Daoy (cell line): ENCODE results near the gene CBX1. TPM values are rescaled to one million over a fixed set of nuclear protein-coding genes. Genes with fewer than 3 reads are reported as not detected.
"Not testable (repeated sequence)": the region's sequence is repeated elsewhere in the genome, so short reads cannot be mapped to it uniquely, and the experiment has no call there.

Source experiments
- DNase-seq: peaks from one replicate; pipeline ENCODE4 v3.0.0-alpha.2; 2015; ENCODE audit warnings: low read depth
- total RNA-seq: library from RNA; depleted of rRNA; stranded (reverse); fragments of >200 nt; shearing (Covaris generic); gene quantifications from 2 replicates; pipeline ENCODE4 v1.2.3, GENCODE V29; 2014

Gene CBX1
- total RNA-seq, 1 experiment from 2014 or later = 88.1 TPM

GRCh38 chr17:48053758-48054237 lies 47.5 kb downstream of the CBX1 start:
- DNase-seq = no peak

GRCh38 chr17:48052956-48053757 lies 48.1 kb downstream of the CBX1 start:
- no peak for DNase-seq

GRCh38 chr17:48051706-48052486 lies 49.4 kb downstream of the CBX1 start:
- DNase-seq = peak; percentile 42

GRCh38 chr17:48051283-48051682 lies 50.0 kb downstream of the CBX1 start:
- DNase-seq = no peak

GRCh38 chr17:48048384-48049126 lies 52.7 kb downstream of the CBX1 start:
- peak; percentile 89 for DNase-seq

- DNase-seq = peak; percentile 99
Observed at GRCh38 chr17:48047741-48048383, 53.4 kb downstream of the CBX1 start, which contains the start of gene NFE2L1. Gene NFE2L1 (plus strand): TSS chr17:48048359. CDS start chr17:48051119, 2,760 bp downstream.

GRCh38 chr17:48047113-48047740 lies 54.1 kb downstream of the CBX1 start:
- no peak for DNase-seq

GRCh38 chr17:48046296-48046695 lies 55.0 kb downstream of the CBX1 start:
- no peak for DNase-seq

- DNase-seq = peak; percentile 18
Observed at GRCh38 chr17:48045316-48046001, 55.8 kb downstream of the CBX1 start.

GRCh38 chr17:48044851-48045250 lies 56.4 kb downstream of the CBX1 start:
- no peak for DNase-seq

GRCh38 chr17:48043176-48043575 lies 58.1 kb downstream of the CBX1 start:
- no peak for DNase-seq

GRCh38 chr17:48038687-48039086 lies 62.6 kb downstream of the CBX1 start:
- no peak for DNase-seq

GRCh38 chr17:48037838-48038323 lies 63.4 kb downstream of the CBX1 start:
- no peak for DNase-seq

GRCh38 chr17:48037036-48037837 lies 64.0 kb downstream of the CBX1 start, which contains the start of gene COPZ2:
Gene COPZ2 (minus strand): TSS chr17:48037797. CDS start chr17:48037777, 20 bp downstream.
- DNase-seq = peak; percentile 54

- DNase-seq = no peak
Observed at GRCh38 chr17:48036693-48037035, 64.6 kb downstream of the CBX1 start.

GRCh38 chr17:48034734-48035133 lies 66.5 kb downstream of the CBX1 start:
- DNase-seq = not testable (repeated sequence)

- no peak for DNase-seq
Observed at GRCh38 chr17:48031966-48032365, 69.3 kb downstream of the CBX1 start.

GRCh38 chr17:48030531-48030930 lies 70.7 kb downstream of the CBX1 start:
- DNase-seq = no peak

GRCh38 chr17:48028736-48029135 lies 72.5 kb downstream of the CBX1 start:
- no peak for DNase-seq
